ENCODE data around the gene APOB.

Gene APOB

GRCh38 chr2:20962939-20963557 lies 80.8 kb downstream of the APOB start:
- peak; percentile 93 for TF ChIP-seq CTCF (IDR thresholded peaks at IDR 0.05; ENCODE audit: low read length, missing control alignments)
- H3K4me3 ChIP-seq (replicated peaks; ENCODE audit: low read depth, low read length): no peak overlapping the region
- peak; percentile 70 for DNase-seq (ENCODE audit: low read depth)

GRCh38 chr2:20961858-20962257 lies 82.0 kb downstream of the APOB start:
- no peak for TF ChIP-seq CTCF (IDR thresholded peaks at IDR 0.05; ENCODE audit: low read length, missing control alignments)

DNA sequence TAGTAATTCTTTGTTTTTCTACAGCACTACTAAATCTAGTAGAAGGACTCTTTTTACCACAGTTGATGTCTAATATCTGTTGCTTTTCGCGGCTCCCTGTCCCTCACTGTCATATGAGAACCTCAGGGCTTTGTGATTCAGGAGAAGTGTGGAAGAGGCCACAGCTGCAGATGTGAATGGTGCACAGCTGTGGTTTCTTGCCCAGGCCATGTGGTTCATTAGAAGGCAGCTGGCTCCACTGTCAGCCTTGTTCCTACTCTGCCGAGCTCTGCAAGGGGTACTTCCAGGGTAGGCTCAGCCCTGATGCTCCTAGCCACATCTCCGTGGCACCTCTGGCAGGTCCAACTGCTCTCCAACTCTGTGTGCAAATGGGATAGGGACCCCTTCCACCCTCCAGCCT lies 83.9 kb downstream of the APOB start:
- H3K4me3 ChIP-seq (replicated peaks; ENCODE audit: low read depth, low read length): no peak overlapping the region
- DNase-seq (ENCODE audit: low read depth): no peak
- TF ChIP-seq CTCF (IDR thresholded peaks at IDR 0.05; ENCODE audit: low read length, missing control alignments): no peak

More at GRCh38 chr2:20961858-20962257, 82.0 kb downstream of the APOB start:
- no peak overlapping the region for H3K4me3 ChIP-seq (replicated peaks; ENCODE audit: low read depth, low read length)
- DNase-seq (ENCODE audit: low read depth): no peak

DNA sequence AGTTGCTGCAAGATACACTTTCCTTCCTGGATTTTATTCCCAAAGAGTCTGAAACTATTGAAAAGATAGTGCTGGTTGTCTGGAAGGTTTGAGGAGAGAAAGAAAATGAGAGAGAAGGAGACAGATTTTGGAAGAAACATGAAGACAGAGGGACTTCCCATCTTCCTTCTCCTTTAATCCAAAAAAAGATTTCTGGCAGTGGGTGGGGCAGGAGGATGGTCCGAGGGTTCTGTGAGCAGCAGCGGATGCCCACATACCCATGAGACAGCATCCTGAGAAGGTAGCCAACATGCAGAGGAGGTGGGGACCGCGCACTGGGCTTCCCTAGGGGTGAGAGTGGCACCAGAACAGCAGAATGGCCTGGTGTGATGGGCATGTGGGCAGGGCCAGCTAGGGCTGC lies 84.6 kb downstream of the APOB start:
- DNase-seq (ENCODE audit: low read depth): no peak
- H3K4me3 ChIP-seq (replicated peaks; ENCODE audit: low read depth, low read length): no peak overlapping the region
- no peak for TF ChIP-seq CTCF (IDR thresholded peaks at IDR 0.05; ENCODE audit: low read length, missing control alignments)

DNA sequence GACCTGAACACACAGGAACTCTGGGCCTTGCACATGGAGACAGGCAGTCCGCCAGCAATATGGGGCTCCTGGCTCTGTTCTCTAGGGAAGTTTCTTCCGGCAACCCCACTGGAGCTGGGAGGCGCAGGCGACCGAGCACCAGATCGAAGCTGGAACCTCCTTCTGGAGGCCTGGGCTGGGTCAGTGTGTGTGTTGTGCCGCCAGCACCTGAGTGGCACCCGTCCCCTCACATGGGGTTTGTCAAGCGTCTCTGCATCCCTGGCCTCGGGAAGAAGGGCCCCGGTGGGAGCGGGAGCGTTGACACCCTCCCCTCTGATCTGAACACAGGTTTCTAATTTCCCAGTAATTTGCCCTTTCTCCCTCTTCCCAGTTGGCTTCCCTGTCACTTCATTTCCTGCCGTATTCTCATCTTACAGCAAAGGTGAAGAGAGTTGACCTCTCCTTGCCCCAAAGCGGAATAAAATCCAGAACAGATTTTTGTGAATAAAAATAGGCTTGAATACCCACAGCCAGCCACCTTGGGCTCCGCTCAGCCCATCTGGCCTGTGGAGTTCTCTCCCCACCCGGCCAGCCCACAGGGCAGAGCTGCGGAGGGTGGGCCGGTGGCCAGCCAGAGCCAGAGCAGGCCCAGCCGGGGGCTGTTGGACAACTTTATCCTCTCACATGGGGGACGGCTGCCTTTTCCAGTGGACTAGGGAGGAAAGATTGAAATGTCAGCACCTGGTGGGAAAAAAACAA lies 85.9 kb downstream of the APOB start:
- H3K4me3 ChIP-seq (replicated peaks; ENCODE audit: low read depth, low read length): no peak overlapping the region
- no peak for TF ChIP-seq CTCF (IDR thresholded peaks at IDR 0.05; ENCODE audit: low read length, missing control alignments)
- DNase-seq (ENCODE audit: low read depth): no peak

DNA sequence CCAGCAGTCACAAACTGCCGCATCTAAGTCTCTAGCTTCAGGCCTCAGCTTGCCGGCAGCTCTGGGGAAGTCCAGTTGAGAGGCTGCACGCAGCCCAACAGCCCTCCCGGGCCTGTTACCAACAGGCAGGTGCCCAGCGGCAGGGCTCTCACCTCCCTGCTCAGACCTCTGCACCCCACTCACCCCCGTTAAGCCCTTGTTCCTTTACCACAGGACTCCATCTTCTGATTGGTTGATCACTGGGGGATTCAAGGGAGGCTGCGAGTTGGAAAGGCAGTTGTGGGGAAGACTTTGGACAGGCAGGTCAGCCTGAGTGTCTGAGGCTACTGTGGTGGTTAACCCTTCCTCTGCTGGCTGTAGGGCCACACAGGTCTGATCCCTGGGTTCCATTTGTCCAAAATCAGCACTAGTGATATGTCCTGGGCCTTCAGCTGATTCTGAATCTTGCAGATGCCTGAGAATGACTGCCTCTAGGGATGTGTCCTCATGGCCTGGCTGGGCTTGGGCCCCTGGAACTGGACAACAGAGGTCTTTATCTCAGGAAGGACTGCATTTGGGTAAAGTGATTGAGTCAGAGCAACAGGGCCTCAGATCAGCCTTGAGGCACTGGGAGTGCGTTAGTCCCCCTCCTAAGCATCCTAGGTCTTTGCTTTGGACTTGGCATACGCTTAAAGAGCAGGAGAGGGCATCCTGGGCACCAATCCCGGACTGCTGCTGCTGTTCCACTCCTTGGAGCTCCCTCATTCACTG lies 88.4 kb downstream of the APOB start:
- DNase-seq (ENCODE audit: low read depth): no peak
- no peak overlapping the region for H3K4me3 ChIP-seq (replicated peaks; ENCODE audit: low read depth, low read length)
- TF ChIP-seq CTCF (IDR thresholded peaks at IDR 0.05; ENCODE audit: low read length, missing control alignments): no peak

All from fibroblast of pulmonary artery (primary cell).